Measurements from ENCODE around the gene DCD. TPM values are rescaled to one million over a fixed set of nuclear protein-coding genes. Genes with fewer than 3 reads are reported as not detected.

DCD gene
- total and polyA plus RNA-seq, 2 donors from 2014 or later, result not detected

DNA sequence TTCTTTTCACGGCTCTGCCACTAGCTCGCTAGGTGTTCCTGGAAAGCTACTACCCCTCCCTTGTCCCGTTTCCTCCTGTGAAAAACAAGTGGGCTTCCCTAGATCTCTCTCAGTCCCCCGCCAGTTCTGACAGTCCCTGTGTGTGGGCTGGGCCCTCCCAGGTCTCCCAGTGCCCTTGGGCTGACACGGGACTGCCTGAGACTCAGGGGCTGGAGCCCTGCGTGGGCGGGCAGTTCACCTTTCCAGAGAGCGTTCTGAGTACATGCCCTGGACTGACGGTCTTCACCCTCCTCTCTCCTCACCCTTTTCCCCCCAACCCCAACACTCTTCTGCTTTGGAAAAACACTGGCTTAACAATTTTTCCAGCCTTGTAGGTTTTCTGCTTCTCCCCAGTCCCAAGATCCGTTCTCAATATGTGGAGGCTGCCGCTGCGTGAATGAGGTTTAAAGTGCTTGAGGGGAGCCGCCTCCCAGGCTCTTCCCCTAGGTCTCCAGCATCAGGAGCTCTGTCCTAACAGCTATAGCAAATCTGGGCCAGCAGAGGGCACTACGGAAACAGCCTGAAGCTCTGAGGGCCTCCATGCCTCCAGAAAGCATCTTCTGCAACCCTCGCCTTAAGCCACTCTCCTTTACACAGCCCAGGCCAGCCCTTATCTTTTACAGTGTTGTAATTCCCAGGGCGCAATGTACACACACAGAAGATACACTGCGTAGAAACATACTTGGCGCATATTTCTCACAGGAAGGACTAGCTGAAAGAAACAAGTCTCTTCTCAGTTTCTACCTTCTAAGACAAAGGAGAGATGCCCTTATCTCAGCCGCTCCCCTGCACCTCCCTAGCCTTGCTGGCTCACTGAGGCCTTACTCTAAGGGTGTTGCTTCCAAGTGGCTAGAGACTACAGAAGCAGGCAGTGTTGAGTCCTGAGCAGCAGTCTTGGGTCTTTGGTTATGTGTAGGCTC is 10.4 kb upstream of the DCD start:
- DNase-seq (peak in 4 of 5 donors; percentile 32 to 65 (median 58)), FAIRE-seq (no peak)
- Histone ChIP-seq H3K27ac (ENCODE audit: low read depth in 2 of 2, low read length in 2 of 2) (no peak overlapping the region), H3K36me3 (ENCODE audit: control insufficient read depth in 2 of 3, insufficient read depth in 3 of 3, low read length in 3 of 3) (no peaks in the 10 kb centered on the region), H3K27me3 (ENCODE audit: control insufficient read depth, insufficient read depth, low read length) (no peaks in the 10 kb centered on the region), H3K9me3 (ENCODE audit: control insufficient read depth in 2 of 3, insufficient read depth in 1 of 3, low read length in 3 of 3) (no peaks in the 10 kb centered on the region), H3K4me1 (ENCODE audit: control insufficient read depth in 2 of 3, insufficient read depth in 2 of 3, low read depth in 1 of 3, low read length in 3 of 3) (no peaks in the 10 kb centered on the region), H3K4me3 (ENCODE audit: low read length in 3 of 3) (no peak overlapping the region), H3K9ac (ENCODE audit: low read length in 3 of 3) (no peak overlapping the region)
- TF ChIP-seq, protein P1, sequence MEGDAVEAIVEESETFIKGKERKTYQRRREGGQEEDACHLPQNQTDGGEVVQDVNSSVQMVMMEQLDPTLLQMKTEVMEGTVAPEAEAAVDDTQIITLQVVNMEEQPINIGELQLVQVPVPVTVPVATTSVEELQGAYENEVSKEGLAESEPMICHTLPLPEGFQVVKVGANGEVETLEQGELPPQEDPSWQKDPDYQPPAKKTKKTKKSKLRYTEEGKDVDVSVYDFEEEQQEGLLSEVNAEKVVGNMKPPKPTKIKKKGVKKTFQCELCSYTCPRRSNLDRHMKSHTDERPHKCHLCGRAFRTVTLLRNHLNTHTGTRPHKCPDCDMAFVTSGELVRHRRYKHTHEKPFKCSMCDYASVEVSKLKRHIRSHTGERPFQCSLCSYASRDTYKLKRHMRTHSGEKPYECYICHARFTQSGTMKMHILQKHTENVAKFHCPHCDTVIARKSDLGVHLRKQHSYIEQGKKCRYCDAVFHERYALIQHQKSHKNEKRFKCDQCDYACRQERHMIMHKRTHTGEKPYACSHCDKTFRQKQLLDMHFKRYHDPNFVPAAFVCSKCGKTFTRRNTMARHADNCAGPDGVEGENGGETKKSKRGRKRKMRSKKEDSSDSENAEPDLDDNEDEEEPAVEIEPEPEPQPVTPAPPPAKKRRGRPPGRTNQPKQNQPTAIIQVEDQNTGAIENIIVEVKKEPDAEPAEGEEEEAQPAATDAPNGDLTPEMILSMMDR (IDR thresholded peaks at IDR 0.05; ENCODE audit: borderline replicate concordance, extremely low read depth, insufficient read depth), result peak; percentile 47
- intact Hi-C loops (cut with DNase I), result no loop called here

GRCh38 chr12:54657105-54657607 is 9.0 kb upstream of the DCD start:
- DNase-seq (no peak), FAIRE-seq (no peak)
- Histone ChIP-seq H3K36me3 (ENCODE audit: control insufficient read depth in 2 of 3, insufficient read depth in 3 of 3, low read length in 3 of 3) (no peaks in the 10 kb centered on the region), H3K27me3 (ENCODE audit: control insufficient read depth, insufficient read depth, low read length) (no peaks in the 10 kb centered on the region), H3K9me3 (ENCODE audit: control insufficient read depth in 2 of 3, insufficient read depth in 1 of 3, low read length in 3 of 3) (no peaks in the 10 kb centered on the region), H3K9ac (ENCODE audit: low read length in 3 of 3) (no peak overlapping the region), H3K4me1 (ENCODE audit: control insufficient read depth in 2 of 3, insufficient read depth in 2 of 3, low read depth in 1 of 3, low read length in 3 of 3) (no peaks in the 10 kb centered on the region), H3K27ac (ENCODE audit: low read depth in 2 of 2, low read length in 2 of 2) (no peak overlapping the region), H3K4me3 (ENCODE audit: low read length in 3 of 3) (no peak overlapping the region)
- TF ChIP-seq, protein P1 (IDR thresholded peaks at IDR 0.05; ENCODE audit: borderline replicate concordance, extremely low read depth, insufficient read depth), result no peak
- intact Hi-C loops (cut with DNase I), result no loop called here

- Histone ChIP-seq H3K9me3 (ENCODE audit: control insufficient read depth in 2 of 3, insufficient read depth in 1 of 3, low read length in 3 of 3) (no peaks in the 10 kb centered on the region), H3K36me3 (ENCODE audit: control insufficient read depth in 2 of 3, insufficient read depth in 3 of 3, low read length in 3 of 3) (no peaks in the 10 kb centered on the region), H3K4me3 (ENCODE audit: low read length in 3 of 3) (no peak overlapping the region), H3K27ac (ENCODE audit: low read depth in 2 of 2, low read length in 2 of 2) (no peak overlapping the region), H3K4me1 (ENCODE audit: control insufficient read depth in 2 of 3, insufficient read depth in 2 of 3, low read depth in 1 of 3, low read length in 3 of 3) (no peaks in the 10 kb centered on the region), H3K27me3 (ENCODE audit: control insufficient read depth, insufficient read depth, low read length) (no peaks in the 10 kb centered on the region), H3K9ac (ENCODE audit: low read length in 3 of 3) (no peak overlapping the region)
- no peak for FAIRE-seq
- no peak for DNase-seq
- TF ChIP-seq, protein P1 (IDR thresholded peaks at IDR 0.05; ENCODE audit: borderline replicate concordance, extremely low read depth, insufficient read depth), result no peak
- intact Hi-C loops (cut with DNase I), result no loop called here
Observed at GRCh38 chr12:54654926-54655325, 6.8 kb upstream of the DCD start.
